Measurements from ENCODE around the gene LYPLAL1.

- TF ChIP-seq CTCF (IDR thresholded peaks at IDR 0.05; ENCODE audit: insufficient read depth, low read depth, low read length) (no peak), EZH2 (IDR thresholded peaks at IDR 0.05; ENCODE audit: insufficient read depth, low read length) (no peak)
Measured at GRCh38 chr1:219201656-219202055, 28.0 kb downstream of the LYPLAL1 start.

All from astrocyte (in vitro differentiated cells and primary cell).